Stimulated activated effector memory CD8-positive, alpha-beta T cell treated with anti-CD3 and anti-CD28 coated beads, Interleukin-12 subunit alpha, Interleukin-12 subunit beta, amount 100 ng/mL, for 72 hours (primary cell): Measurements from ENCODE around the gene TMCO5A.
A peak's percentile ranks its signal among the peaks of the same experiment; 100 is the strongest.

ENCODE experiments used
- ATAC-seq: fragments of 150-1000 bp; cut with Tn5 transposase; 2 replicates; pipeline ENCODE4 v1.10.0; 2021
- DNase-seq, 2 donors: peaks; one replicate each; pipeline ENCODE4 v3.0.0; 2021 to 2022; ENCODE audit warnings: low spot score in 2 of 2
- H3K27ac Mint-ChIP-seq: one replicate; pipeline ENCODE4 v1.8.0; 2022; ENCODE audit warnings: mild to moderate bottlenecking, mixed read lengths
- H3K36me3 Mint-ChIP-seq: one replicate; pipeline ENCODE4 v1.8.0; 2022; ENCODE audit warnings: mild to moderate bottlenecking, mixed read lengths
- H3K4me1 Mint-ChIP-seq: one replicate; pipeline ENCODE4 v1.8.0; 2022; ENCODE audit warnings: mixed read lengths
- H3K4me3 Mint-ChIP-seq: one replicate; pipeline ENCODE4 v1.8.0; 2022; ENCODE audit warnings: mild to moderate bottlenecking, mixed read lengths
- H3K9me3 Mint-ChIP-seq: one replicate; pipeline ENCODE4 v1.8.0; 2022; ENCODE audit warnings: mixed read lengths

TMCO5A gene

DNA sequence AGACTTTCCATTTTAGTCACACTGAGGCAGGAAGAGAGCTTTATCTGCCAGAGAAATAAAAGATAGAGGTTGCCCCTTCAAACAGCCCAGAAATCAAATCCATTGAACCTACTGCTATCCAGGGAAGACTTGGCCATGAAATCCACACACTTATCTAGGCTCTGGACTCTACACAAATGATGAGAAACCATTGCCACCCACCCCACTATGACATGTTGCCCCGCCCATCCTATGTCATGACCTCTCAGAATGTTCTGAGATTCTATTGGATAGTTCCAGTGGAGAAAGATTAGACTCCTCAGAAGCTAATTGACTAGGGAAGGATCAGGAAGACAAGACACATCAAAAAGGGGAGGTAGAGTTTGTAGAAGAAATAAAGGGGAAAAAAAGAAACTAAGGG is at the start of gene TMCO5A:
TMCO5A (plus strand) TSS at position 301 of the 400 bp plus-strand sequence. CDS start 1,684 bp downstream, outside the sequence.
- Mint-ChIP-seq H3K4me3 (no peak within 1 kb of the TSS), H3K9me3 (peaks cover 2% of the 10 kb centered on the region), H3K36me3 (no peaks in the 10 kb centered on the region), H3K4me1 (no peaks in the 10 kb centered on the region), H3K27ac (no peak within 1 kb of the TSS)
- ATAC-seq (no peak), DNase-seq (no peak)

DNA sequence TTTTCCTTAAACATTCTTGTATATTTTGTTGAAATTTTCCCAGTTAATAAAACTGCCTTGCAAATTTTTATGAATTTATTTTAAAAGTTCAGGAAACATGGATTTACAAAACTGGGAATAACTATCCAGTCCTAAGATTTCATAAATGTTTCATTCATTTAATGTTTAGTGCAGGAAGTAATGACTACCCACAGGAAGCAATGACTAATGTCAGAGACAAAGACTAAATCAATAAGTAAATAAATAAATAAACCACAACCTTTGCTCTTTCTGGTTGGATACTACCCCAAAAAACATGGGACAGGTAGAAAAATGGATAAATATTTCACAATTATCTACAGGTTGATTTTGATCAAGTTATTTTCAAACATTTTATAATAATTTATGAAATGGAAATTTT is 48.8 kb upstream of the TMCO5A start:
- no peaks in the 10 kb centered on the region for H3K36me3 Mint-ChIP-seq
- no peak overlapping the region for H3K27ac Mint-ChIP-seq
- DNase-seq (no peak), ATAC-seq (no peak)
- H3K4me3 Mint-ChIP-seq: no peak overlapping the region
- no peaks in the 10 kb centered on the region for H3K9me3 Mint-ChIP-seq
- no peaks in the 10 kb centered on the region for H3K4me1 Mint-ChIP-seq

DNA sequence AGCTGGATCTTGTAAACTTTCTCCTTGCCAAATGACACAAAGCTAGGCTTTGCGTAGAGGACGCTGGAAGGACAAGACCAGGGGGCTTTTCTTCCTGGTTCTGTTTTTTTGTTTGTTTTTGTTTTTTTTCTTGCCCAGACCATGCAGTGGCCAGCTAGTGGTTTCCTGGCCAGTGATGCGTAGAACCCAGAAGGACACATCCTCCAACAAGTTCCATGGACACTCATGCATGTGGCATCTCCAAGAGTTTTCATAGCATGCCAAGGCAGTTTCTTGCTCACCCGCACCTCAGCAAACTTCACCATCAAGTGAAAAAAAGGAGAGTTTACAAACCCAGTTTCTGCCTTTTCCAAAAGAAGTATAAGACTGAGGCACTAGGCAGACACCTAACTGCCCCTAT is 46.1 kb upstream of the TMCO5A start:
- Mint-ChIP-seq H3K4me1 (no peaks in the 10 kb centered on the region), H3K27ac (no peak overlapping the region), H3K4me3 (no peak overlapping the region), H3K36me3 (no peaks in the 10 kb centered on the region), H3K9me3 (no peaks in the 10 kb centered on the region)
- ATAC-seq (no peak), DNase-seq (no peak)

DNA sequence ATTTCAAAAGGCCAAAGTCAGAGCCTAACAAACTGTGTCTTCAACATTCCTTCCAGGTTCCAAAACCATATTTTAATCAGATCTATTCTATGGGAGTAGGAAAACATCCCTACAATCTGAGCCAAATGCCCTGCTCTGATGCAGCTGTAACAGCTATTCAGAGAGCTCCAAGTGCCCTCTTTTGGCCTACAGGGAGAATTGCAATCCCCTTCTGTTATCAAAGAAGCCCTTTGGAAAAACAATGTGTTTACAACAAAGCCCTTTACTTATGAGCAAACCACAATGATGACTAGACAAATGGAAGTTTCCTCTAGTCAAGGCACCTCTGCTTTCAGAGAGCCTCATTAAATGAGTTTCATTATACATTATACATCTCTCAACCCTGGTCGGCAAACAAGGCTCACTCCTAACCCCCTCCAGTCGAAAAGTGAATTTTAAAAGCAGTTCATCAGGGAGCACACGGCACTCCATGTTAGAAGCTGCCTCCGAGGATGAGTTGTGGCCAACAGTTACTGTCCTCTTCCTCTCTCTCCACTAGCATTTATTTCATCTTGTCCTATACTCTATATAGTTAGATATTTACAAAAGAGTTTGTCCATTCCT is 42.6 kb upstream of the TMCO5A start:
- Mint-ChIP-seq H3K36me3 (no peaks in the 10 kb centered on the region), H3K4me3 (no peak overlapping the region), H3K27ac (no peak overlapping the region), H3K4me1 (no peaks in the 10 kb centered on the region), H3K9me3 (no peaks in the 10 kb centered on the region)
- DNase-seq (no peak), ATAC-seq (no peak)

- Mint-ChIP-seq H3K27ac (no peak overlapping the region), H3K4me3 (no peak overlapping the region), H3K36me3 (no peaks in the 10 kb centered on the region), H3K9me3 (no peaks in the 10 kb centered on the region), H3K4me1 (no peaks in the 10 kb centered on the region)
- ATAC-seq: no peak
- no peak for DNase-seq
Measured at GRCh38 chr15:37893309-37893708, 41.1 kb upstream of the TMCO5A start.

- H3K4me1 Mint-ChIP-seq: no peaks in the 10 kb centered on the region
- DNase-seq: no peak
- no peak overlapping the region for H3K4me3 Mint-ChIP-seq
- H3K36me3 Mint-ChIP-seq: no peaks in the 10 kb centered on the region
- no peak for ATAC-seq
- H3K9me3 Mint-ChIP-seq: no peaks in the 10 kb centered on the region
- H3K27ac Mint-ChIP-seq: no peak overlapping the region
Measured at GRCh38 chr15:37898362-37898761, 36.1 kb upstream of the TMCO5A start.

- Mint-ChIP-seq H3K36me3 (no peaks in the 10 kb centered on the region), H3K4me3 (no peak overlapping the region), H3K4me1 (no peaks in the 10 kb centered on the region), H3K9me3 (no peaks in the 10 kb centered on the region), H3K27ac (no peak overlapping the region)
- ATAC-seq (no peak), DNase-seq (no peak)
Measured at GRCh38 chr15:37900326-37901221, 33.9 kb upstream of the TMCO5A start.

DNA sequence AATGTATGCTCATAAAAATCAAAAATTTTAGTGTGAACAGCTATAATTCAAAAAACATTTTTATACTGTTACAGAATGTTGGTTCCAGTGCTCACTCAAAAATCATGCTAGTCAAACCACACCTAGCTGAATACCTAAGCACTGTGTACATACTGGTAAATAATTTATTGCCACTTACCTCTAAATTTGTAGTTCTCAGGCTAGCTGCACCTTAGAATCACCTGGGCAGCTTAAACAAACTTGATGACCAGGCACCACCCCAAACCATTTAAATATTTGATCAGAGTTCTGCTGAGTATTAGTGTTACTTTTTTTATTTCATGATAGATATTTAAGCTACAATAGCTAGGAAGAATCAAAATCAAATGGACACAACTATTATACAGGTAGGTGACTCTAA is 32.3 kb upstream of the TMCO5A start:
- H3K9me3 Mint-ChIP-seq: no peaks in the 10 kb centered on the region
- H3K36me3 Mint-ChIP-seq: no peaks in the 10 kb centered on the region
- no peak overlapping the region for H3K27ac Mint-ChIP-seq
- no peaks in the 10 kb centered on the region for H3K4me1 Mint-ChIP-seq
- no peak for DNase-seq
- ATAC-seq: no peak
- no peak overlapping the region for H3K4me3 Mint-ChIP-seq

- Mint-ChIP-seq H3K4me1 (no peaks in the 10 kb centered on the region), H3K4me3 (no peak overlapping the region), H3K27ac (no peak overlapping the region), H3K9me3 (no peaks in the 10 kb centered on the region), H3K36me3 (no peaks in the 10 kb centered on the region)
- no peak for ATAC-seq
- no peak for DNase-seq
Measured at GRCh38 chr15:37903919-37904625, 30.4 kb upstream of the TMCO5A start.

DNA sequence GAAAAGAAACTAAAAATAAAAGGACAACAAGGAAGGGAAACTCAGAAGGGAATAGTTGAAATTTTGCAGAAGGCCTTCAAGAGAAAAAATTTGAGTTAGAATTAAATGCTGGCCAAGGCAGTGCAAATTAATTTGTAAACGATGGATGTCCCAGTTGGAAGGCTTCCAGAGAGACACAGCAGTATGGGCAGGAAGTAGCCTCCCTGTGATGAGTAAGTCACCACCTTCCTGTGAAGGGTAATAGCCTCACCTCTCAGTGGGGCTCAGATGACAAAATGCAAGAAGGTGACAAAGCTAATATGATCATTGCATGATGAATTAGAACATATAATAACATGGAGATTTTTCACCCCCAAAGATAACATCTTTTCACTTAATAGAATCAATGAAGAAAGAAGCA is 27.3 kb upstream of the TMCO5A start:
- no peak for DNase-seq
- peak; percentile 67 for ATAC-seq
- Mint-ChIP-seq H3K27ac (no peak overlapping the region), H3K4me3 (no peak overlapping the region), H3K4me1 (no peaks in the 10 kb centered on the region), H3K36me3 (no peaks in the 10 kb centered on the region), H3K9me3 (no peaks in the 10 kb centered on the region)

- DNase-seq (no peak), ATAC-seq (no peak)
- H3K4me3 Mint-ChIP-seq: no peak overlapping the region
- no peaks in the 10 kb centered on the region for H3K4me1 Mint-ChIP-seq
- H3K36me3 Mint-ChIP-seq: no peaks in the 10 kb centered on the region
- peaks cover 6% of the 10 kb centered on the region for H3K9me3 Mint-ChIP-seq
- H3K27ac Mint-ChIP-seq: no peak overlapping the region
Measured at GRCh38 chr15:37921527-37922385, 12.7 kb upstream of the TMCO5A start.

DNA sequence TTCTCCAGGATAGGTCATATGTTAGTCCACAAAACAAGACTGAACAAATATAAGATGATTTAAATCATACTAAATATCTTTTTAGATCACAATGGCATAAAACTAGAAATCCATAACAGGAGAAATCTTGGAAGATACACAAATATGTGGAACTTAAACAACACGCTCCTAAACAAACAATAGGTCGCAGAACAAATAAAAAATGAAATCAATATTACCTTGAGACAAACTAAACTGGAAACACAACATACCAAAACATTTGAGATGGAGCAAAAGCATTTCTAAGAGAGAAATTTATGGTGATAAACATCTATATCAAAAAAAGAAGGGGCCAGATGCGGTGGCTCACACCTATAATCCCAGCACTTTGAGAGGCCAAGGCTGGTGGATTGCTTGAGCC is 8.3 kb upstream of the TMCO5A start:
- H3K36me3 Mint-ChIP-seq: no peaks in the 10 kb centered on the region

DNA sequence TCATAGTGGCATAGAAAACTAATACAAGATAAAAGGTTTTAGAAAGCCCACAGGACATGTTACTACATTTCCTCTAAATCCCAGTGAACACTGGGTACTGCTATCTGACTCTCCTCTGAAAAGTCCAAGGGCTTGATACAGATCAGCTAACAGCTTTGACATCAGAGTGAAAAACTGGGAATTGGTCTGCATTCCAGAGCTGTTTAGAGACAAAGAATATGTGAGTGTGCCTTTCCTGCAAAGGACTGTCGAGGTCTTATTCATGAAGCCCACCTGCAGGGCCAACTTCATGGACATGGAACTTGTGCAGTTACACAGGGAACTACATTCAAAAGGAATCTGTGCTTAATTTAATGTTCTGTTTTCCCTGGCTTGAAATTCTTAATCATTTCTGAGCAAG is 5.2 kb upstream of the TMCO5A start:
- no peaks in the 10 kb centered on the region for H3K4me1 Mint-ChIP-seq
- ATAC-seq: no peak
- no peaks in the 10 kb centered on the region for H3K9me3 Mint-ChIP-seq
- DNase-seq: no peak
- no peak overlapping the region for H3K27ac Mint-ChIP-seq
- H3K4me3 Mint-ChIP-seq: no peak overlapping the region
- H3K36me3 Mint-ChIP-seq: no peaks in the 10 kb centered on the region

More for the DNA sequence above, 8.3 kb upstream of the TMCO5A start:
- no peak for DNase-seq
- ATAC-seq: no peak
- Mint-ChIP-seq H3K4me3 (no peak overlapping the region), H3K27ac (no peak overlapping the region), H3K9me3 (peaks cover 6% of the 10 kb centered on the region), H3K4me1 (no peaks in the 10 kb centered on the region)

DNA sequence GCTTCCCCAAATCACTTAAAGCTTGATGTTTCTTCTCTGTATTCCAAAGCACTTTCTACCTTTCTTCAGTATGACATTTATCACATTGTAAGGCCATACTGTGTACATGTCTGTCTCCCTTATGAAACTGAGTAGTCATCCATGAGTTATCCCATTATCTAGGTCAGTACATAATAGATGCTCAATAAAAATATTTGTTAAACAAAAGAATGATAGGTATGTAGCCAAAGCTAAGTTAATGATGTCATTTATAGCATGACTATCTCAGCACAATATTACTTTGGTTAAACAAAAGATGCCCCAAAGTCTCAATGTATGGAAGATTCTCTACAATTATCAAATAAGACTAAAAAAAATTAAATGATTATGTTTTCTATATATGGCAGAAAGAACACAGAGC is 3.1 kb upstream of the TMCO5A start:
- Mint-ChIP-seq H3K4me3 (no peak overlapping the region), H3K27ac (no peak overlapping the region), H3K9me3 (no peaks in the 10 kb centered on the region), H3K36me3 (no peaks in the 10 kb centered on the region), H3K4me1 (no peaks in the 10 kb centered on the region)
- DNase-seq: no peak
- ATAC-seq: no peak

GRCh38 chr15:37931868-37932267 is 2.6 kb upstream of the TMCO5A start:
- ATAC-seq: no peak
- Mint-ChIP-seq H3K4me1 (no peaks in the 10 kb centered on the region), H3K27ac (no peak overlapping the region), H3K36me3 (no peaks in the 10 kb centered on the region), H3K4me3 (no peak overlapping the region), H3K9me3 (peaks cover 2% of the 10 kb centered on the region)
- no peak for DNase-seq
